22Rv1 (cell line): ENCODE results near the gene ROCK1.
"Not testable (repeated sequence)": the region's sequence is repeated elsewhere in the genome, so short reads cannot be mapped to it uniquely, and the experiment has no call there.

Experiments used
- H3K27ac ChIP-seq: fragments of 450-650 bp; 2 replicates; pipeline ENCODE4 v1.5.1; 2017
- ZFX ChIP-seq: fragments of 450-650 bp; IDR thresholded peaks from 2 replicates; pipeline ENCODE4 v1.6.1; 2017; ENCODE audit warnings: antibody characterized with exemption, borderline replicate concordance
- TF ChIP-seq, protein P1 (sequence below): fragments of 450-650 bp; IDR thresholded peaks from 2 replicates; pipeline ENCODE4 v1.5.1; 2017; ENCODE audit warnings: mild to moderate bottlenecking

ROCK1 gene

GRCh38 chr18:20963027-20963426 is 148.6 kb downstream of the ROCK1 start:
- TF ChIP-seq ZFX, result no peak
- TF ChIP-seq, protein P1, sequence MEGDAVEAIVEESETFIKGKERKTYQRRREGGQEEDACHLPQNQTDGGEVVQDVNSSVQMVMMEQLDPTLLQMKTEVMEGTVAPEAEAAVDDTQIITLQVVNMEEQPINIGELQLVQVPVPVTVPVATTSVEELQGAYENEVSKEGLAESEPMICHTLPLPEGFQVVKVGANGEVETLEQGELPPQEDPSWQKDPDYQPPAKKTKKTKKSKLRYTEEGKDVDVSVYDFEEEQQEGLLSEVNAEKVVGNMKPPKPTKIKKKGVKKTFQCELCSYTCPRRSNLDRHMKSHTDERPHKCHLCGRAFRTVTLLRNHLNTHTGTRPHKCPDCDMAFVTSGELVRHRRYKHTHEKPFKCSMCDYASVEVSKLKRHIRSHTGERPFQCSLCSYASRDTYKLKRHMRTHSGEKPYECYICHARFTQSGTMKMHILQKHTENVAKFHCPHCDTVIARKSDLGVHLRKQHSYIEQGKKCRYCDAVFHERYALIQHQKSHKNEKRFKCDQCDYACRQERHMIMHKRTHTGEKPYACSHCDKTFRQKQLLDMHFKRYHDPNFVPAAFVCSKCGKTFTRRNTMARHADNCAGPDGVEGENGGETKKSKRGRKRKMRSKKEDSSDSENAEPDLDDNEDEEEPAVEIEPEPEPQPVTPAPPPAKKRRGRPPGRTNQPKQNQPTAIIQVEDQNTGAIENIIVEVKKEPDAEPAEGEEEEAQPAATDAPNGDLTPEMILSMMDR, result no peak
- no peak overlapping the region for H3K27ac ChIP-seq

- TF ChIP-seq ZFX, result no peak
- TF ChIP-seq, protein P1, result no peak
- no peak overlapping the region for H3K27ac ChIP-seq
These were observed 150.9 kb downstream of the ROCK1 start for GRCh38 chr18:20960735-20961134.

- not testable (repeated sequence) for H3K27ac ChIP-seq
These were observed 160.8 kb downstream of the ROCK1 start for GRCh38 chr18:20950827-20951226.
